ENCODE results near the gene PTK7.
A peak's percentile ranks its signal among the peaks of the same experiment; 100 is the strongest.

PTK7 gene

DNA sequence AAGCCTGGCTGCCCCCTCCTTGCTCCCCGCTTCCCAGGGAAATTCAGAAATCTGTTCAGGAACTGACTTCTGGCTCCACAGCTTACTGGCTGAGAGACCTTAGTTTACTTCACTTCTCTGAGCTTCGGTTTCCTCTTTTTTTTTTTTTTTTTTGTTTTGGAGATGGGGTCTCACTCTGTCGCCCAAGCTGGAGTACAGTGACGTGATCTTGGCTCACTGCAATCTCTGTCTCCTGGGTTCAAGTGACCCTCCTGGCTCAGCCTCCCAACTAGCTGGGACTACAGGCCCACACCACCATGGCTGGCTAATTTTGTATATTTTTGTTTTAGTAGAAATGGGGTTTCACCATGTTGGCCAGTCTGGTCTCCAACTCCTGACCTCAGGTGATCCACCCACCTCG is 14.9 kb downstream of the PTK7 start:
- Mint-ChIP-seq H3K4me3 (no peak overlapping the region), H3K9me3 (no peaks in the 10 kb centered on the region), H3K36me3 (no peaks in the 10 kb centered on the region), H3K4me1 (peaks cover 10% of the 10 kb centered on the region), H3K27ac (no peak overlapping the region), H3K27me3 (peaks cover 9% of the 10 kb centered on the region)
- ATAC-seq, result no peak

DNA sequence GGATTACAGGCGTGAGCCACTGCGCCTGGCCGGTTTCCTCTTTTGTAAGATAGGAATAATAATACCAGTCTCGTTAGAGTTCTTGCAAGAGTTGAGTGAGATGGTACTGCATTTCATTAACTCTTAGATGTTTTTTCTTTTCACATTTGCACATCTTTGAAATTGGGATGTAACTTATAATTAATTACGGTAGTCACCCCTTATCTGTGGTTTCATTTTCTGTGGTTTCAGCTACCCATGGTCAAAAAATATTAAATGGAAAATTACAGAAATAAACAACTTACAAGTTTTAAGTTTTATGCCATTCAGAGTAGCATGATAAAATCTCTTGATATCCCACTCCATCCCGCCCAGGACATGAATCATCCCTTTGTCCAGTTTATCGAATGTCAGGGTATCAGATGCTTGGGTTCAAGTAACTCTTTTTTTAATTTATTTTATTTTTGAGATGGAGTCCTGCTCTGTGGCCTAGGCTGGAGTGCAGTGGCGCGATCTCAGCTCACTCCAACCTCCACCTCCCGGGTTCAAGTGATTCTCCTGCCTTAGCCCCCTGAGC is 15.4 kb downstream of the PTK7 start:
- Mint-ChIP-seq H3K27ac (no peak overlapping the region), H3K27me3 (peaks cover 9% of the 10 kb centered on the region), H3K4me3 (no peak overlapping the region), H3K36me3 (no peaks in the 10 kb centered on the region), H3K9me3 (no peaks in the 10 kb centered on the region), H3K4me1 (peaks cover 7% of the 10 kb centered on the region)
- no peak for ATAC-seq

DNA sequence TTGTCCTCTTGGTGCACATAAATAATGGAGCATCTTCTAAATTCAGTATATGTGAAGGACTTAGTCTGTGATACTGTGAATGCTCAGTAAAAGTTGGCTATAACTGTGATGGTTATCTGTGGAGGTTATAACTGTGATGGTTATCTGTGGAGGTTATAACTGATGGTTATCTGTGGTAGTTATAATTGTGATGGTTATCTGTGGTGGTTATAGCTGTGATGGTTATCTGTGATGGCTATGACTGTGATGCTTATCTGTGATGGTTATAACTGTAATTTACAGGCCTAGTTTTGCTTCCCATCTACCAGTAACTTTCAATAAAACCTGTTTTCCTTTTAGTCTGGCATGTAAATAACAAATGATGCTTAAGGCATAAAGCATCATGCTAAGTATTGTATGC is 16.5 kb downstream of the PTK7 start:
- ATAC-seq, result no peak
- H3K27me3 Mint-ChIP-seq, result peaks cover 5% of the 10 kb centered on the region
- H3K36me3 Mint-ChIP-seq, result no peaks in the 10 kb centered on the region
- H3K4me1 Mint-ChIP-seq, result peaks cover 7% of the 10 kb centered on the region
- H3K4me3 Mint-ChIP-seq, result no peak overlapping the region
- H3K9me3 Mint-ChIP-seq, result no peaks in the 10 kb centered on the region
- H3K27ac Mint-ChIP-seq, result no peak overlapping the region

DNA sequence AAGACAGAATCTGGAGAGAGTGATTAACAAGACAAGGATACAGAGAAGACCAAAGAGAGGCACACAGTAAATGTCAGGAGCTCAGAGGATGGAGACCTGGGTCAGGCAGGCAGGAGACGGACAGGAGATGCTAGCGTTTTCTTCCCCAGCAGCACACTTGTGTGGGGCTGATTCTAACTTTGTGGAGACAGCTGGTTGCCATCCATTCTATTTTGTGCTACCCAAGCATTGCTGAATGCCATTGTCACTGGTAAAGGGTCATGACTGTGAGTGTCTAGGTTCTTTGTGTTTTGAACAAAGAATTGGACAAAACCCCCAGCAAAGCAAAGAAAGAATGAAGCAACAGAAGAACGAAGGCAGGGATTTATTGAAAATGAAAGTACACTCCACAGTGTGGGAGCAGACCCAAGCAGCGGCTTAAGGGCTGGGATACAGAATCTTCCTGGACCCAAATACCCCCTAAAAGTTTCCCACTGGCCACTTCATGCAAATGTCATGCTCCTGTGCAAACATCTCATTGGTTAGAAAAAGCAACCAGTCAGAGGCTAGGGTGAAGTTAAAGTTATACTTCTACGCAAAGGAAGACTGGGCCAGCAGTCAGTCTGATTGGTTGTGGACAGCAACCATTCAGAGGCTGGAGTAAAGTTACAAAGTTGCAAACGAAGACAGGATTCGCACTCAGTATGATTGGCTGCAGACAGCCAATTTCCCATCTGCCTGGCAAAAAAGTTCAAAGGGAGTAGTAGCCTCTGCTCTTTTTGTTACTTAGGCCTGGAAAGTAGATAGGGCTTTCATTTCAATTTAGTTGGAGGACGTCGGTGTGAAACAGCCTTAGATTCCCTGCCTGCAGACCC is 17.5 kb downstream of the PTK7 start:
- no peaks in the 10 kb centered on the region for H3K9me3 Mint-ChIP-seq
- H3K27ac Mint-ChIP-seq, result no peak overlapping the region
- no peak for ATAC-seq
- no peaks in the 10 kb centered on the region for H3K27me3 Mint-ChIP-seq
- no peak overlapping the region for H3K4me3 Mint-ChIP-seq
- H3K4me1 Mint-ChIP-seq, result peaks cover 7% of the 10 kb centered on the region
- no peaks in the 10 kb centered on the region for H3K36me3 Mint-ChIP-seq

DNA sequence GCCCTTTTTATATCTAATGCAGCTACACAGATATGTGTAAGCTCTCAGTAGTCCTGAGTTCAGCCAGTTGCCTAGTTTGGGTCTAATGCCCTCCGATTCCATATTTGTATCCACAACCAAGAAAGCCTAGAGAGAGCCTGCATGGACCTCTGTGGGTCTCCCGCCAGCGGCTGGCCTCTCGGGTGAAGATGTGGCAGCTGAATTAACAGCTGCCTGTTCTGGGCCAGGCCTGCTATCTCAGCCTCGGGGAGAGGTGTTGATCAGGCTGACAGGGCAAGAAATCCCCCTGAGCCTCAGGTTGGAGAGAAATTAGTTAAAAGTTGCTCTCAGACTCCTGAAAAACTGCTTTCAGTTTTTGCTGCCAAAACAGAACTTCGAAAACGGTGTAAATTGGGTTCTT is 19.8 kb downstream of the PTK7 start:
- no peak for ATAC-seq
- no peak overlapping the region for H3K4me3 Mint-ChIP-seq
- no peak overlapping the region for H3K27ac Mint-ChIP-seq
- H3K36me3 Mint-ChIP-seq, result no peaks in the 10 kb centered on the region
- H3K9me3 Mint-ChIP-seq, result no peaks in the 10 kb centered on the region
- H3K27me3 Mint-ChIP-seq, result no peaks in the 10 kb centered on the region
- peaks cover 7% of the 10 kb centered on the region for H3K4me1 Mint-ChIP-seq

DNA sequence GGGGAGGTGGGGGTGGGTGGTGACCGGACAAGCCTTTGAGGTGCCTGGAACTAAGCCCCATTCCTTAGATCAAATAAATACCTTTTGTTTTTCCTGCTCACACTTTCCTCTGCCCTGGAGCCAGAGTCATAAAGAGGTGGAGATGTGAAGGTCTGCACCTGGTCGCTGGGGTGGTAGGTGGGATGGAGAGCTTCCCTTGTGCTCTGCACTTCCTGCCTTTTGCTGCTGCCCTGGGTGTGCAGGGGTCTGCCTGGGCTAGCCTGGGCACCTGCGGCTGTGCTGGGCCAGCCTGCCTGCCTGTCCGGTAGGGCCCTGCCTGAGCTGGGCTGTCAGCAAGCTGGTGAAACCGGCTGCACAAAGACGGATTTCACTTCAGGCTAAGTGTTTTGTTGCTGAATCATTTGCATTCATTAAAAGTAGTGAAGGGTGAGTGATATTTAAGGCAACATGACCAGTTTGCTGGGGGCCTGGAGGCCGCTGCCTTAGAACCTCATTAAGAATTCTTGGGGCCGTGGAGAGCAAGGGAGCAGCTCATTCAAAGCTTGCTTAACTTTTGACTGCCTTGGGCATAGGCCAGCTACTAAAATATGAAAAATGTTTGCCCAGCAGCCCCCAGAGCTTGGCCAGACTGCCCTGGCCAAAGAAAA is 20.5 kb downstream of the PTK7 start:
- no peaks in the 10 kb centered on the region for H3K36me3 Mint-ChIP-seq
- peaks cover 7% of the 10 kb centered on the region for H3K4me1 Mint-ChIP-seq
- H3K9me3 Mint-ChIP-seq, result no peaks in the 10 kb centered on the region
- ATAC-seq, result no peak
- no peaks in the 10 kb centered on the region for H3K27me3 Mint-ChIP-seq
- H3K27ac Mint-ChIP-seq, result no peak overlapping the region
- no peak overlapping the region for H3K4me3 Mint-ChIP-seq

DNA sequence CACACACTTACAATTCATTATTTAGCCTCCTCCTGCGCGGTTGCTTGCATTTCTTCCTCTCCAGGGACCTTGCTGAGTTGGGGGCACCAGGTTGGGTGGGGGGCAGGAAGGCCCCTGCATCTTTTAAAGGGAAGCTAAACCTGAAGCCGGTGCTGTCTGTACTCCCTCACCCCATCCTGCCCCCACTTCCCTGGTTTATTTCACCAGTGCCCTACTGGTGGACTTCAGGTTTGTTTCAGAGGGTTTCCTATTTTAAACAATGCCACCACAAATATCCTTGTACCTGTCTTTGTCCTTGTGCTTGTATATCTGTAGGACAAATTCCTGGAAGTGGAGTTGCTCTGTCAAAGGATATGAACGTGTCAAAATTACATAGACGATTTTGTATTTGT is 21.0 kb downstream of the PTK7 start:
- Mint-ChIP-seq H3K4me1 (peaks cover 7% of the 10 kb centered on the region), H3K9me3 (no peaks in the 10 kb centered on the region), H3K27me3 (no peaks in the 10 kb centered on the region), H3K4me3 (no peak overlapping the region), H3K27ac (no peak overlapping the region), H3K36me3 (no peaks in the 10 kb centered on the region)
- no peak for ATAC-seq

DNA sequence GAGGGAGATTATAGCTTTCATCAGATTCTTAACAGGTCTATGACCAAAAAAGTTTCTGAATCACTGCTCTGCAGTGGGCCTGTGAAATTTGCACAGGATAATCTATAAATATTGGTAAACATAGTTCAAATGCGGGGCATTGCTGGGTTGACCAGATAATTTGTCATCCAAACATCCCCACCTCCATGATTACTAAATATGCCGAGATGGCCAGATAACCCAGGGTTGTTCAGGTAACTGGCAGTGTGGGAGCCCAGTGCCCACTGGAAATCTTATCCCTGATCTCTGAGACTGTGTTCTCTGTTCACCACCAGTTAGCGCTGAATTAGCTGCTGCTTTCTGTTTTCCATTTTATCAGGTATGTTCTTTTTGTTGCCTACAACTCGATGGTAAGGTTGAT is 21.4 kb downstream of the PTK7 start:
- Mint-ChIP-seq H3K4me1 (peaks cover 7% of the 10 kb centered on the region), H3K27ac (no peak overlapping the region), H3K27me3 (no peaks in the 10 kb centered on the region), H3K4me3 (no peak overlapping the region), H3K36me3 (no peaks in the 10 kb centered on the region), H3K9me3 (no peaks in the 10 kb centered on the region)
- no peak for ATAC-seq

DNA sequence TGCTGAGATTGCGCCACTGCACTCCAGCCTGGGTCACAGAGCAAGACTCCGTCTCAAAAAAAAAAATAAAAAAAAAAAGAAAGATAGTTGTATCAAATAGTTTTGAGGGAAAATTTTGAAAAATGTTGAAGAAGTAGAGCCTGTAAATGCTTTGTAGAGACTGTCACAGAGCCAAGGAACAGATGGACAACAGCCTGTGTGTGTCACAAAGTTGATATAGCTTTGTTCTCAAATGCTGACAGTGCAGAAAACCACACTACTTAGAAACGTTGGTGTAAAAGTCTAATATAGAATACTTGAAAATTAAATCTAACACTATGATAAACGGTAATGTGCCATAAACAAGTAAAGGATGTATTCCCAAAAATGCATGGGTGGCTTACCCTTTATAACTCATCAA is 25.4 kb downstream of the PTK7 start:
- H3K9me3 Mint-ChIP-seq, result no peaks in the 10 kb centered on the region
- H3K36me3 Mint-ChIP-seq, result no peaks in the 10 kb centered on the region
- no peaks in the 10 kb centered on the region for H3K4me1 Mint-ChIP-seq
- ATAC-seq, result no peak
- no peak overlapping the region for H3K4me3 Mint-ChIP-seq
- no peak overlapping the region for H3K27ac Mint-ChIP-seq
- H3K27me3 Mint-ChIP-seq, result no peaks in the 10 kb centered on the region

DNA sequence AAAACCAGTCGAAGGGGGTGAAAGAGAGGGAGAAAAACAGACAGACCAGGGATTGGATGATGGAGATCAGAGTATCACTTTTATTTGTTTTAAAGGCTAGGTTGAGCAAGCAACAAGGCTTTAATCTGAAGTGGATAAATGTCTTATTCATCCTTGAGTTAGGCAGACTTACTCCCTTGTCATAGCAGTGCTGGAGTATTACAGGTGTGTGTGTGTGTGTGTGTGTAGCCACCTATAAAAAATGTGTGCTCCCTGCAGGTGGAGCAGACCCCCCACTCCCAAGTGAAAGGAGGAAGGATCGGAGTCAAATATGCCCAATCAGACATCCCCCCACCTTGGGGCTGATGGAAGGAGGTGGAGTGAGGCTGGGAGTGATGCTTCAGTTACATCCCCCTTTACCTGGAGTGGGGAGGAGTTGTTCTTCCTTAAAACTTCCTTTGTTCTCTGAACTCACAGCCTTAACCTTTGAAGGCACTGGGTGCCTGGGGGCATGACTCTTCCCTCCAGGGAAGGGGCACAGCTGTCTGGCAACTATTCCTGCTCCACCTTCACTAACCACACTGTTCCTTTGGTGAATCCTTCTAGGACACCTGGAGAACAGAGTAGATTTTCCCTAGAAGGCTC is 27.3 kb downstream of the PTK7 start:
- Mint-ChIP-seq H3K36me3 (no peaks in the 10 kb centered on the region), H3K9me3 (no peaks in the 10 kb centered on the region), H3K4me3 (no peak overlapping the region), H3K4me1 (no peaks in the 10 kb centered on the region), H3K27me3 (no peaks in the 10 kb centered on the region), H3K27ac (no peak overlapping the region)
- no peak for ATAC-seq

DNA sequence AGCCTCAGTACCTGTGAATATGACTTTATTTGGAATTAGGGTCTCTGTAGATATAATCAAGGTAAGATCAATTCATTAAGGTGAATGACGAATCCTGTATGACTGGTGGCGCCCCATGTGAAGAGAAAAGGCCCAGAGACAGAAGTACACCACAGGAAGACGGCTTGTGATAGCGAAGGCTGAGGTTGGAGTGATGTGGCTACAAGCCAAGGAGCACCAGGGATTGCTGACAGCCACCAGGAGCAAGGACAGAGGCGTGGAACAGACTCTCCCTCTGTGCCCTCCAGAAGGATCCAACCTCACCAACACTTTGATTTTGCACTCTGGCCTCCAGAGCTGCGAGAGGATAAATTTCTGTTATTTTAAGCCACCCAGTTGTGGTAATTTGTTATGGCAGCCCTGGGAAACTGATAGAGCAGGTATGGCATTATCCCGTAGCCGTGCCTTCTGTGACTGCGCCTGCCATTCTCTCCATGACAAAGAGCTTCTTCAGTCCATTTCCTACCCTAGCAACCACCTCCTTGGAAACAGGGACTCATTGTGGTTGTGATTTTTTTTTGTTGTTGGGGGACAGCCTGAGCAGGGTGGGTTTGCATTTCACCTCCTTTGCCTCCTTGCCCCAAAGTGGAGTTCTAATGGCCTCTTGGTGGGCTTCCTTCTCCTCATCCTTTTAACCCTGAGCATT is 29.6 kb downstream of the PTK7 start:
- Mint-ChIP-seq H3K27ac (no peak overlapping the region), H3K27me3 (no peaks in the 10 kb centered on the region)

DNA sequence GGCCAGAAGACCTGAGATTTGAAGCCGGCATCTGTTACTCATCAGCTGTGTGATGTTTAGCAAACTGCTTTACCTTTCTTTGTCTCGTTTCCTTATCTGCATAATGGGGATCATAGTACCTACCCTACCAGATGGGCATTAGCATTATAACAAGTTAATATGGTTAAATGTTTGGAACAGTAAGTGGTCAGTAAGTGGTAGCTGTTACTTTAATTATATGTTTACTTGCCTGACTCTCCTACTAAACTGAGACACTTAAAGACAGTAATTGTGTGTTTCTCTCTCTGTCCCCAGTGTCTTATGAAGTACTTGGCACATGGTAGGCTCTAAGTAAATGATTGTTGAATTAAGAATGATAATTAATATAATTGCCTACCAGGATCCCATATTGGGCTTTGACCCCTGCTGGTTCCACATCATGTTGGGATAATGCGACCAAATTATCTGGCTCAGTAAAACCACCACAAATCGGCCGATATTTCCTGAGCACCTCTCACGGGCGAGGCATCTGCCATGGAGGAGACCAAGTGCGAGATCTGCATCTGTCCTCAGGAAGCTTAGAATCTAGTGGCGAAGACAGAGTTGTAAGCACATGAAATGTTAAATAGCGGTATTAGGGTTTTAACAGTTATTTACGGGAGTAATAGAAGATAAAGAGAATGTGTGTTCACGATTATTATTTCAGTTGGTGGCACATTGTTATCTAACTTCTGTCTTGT is 31.4 kb downstream of the PTK7 start:
- Mint-ChIP-seq H3K4me1 (no peaks in the 10 kb centered on the region), H3K9me3 (no peaks in the 10 kb centered on the region), H3K36me3 (no peaks in the 10 kb centered on the region), H3K27ac (no peak overlapping the region), H3K4me3 (no peak overlapping the region), H3K27me3 (no peaks in the 10 kb centered on the region)
- ATAC-seq, result no peak

More for the DNA sequence above, 29.6 kb downstream of the PTK7 start:
- Mint-ChIP-seq H3K4me1 (no peaks in the 10 kb centered on the region), H3K4me3 (no peak overlapping the region), H3K9me3 (no peaks in the 10 kb centered on the region), H3K36me3 (no peaks in the 10 kb centered on the region)
- ATAC-seq, result no peak

DNA sequence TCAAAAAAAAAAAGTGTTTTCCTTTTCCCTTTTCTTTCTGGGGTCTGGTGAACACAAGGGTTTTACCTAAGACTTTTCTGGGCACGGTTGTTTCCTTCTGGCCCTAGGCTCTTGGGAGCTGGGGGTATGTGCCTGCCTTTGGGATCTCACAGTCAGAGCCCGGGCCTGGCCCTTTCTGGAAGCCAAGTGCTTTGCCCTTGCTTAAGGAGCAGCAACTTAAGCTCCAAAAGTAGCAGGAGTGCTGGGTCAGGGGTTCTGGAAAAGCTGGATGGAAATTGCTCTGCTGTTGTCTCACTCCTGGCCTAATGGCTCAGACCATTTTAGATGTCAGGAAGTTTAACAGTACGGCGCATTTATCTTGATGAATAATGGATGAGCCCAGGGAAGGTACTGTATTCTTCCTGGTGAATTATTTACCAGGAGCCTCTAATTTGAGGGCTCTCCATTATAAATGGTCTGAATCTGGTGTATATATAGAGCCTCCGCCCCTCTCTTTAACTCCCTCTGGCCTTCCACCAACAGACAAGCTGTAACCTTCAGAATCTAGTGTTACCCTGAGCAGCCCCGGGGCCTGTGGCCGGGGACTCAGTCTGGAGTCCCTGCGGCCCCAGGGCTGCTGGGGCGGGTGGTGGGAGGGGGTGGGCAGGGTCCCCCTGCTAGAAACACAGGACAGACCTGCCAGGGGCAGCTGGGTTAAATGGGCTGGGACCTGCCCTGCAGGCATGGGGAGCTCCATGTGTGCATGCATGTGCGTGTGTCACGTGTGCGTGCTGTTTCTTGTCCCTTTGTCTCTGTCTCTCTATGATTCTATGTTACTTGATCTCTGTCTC is 37.5 kb downstream of the PTK7 start:
- Mint-ChIP-seq H3K27me3 (no peaks in the 10 kb centered on the region), H3K36me3 (no peaks in the 10 kb centered on the region), H3K4me3 (no peak overlapping the region), H3K4me1 (no peaks in the 10 kb centered on the region), H3K27ac (no peak overlapping the region), H3K9me3 (no peaks in the 10 kb centered on the region)
- ATAC-seq, result peak; percentile 20

DNA sequence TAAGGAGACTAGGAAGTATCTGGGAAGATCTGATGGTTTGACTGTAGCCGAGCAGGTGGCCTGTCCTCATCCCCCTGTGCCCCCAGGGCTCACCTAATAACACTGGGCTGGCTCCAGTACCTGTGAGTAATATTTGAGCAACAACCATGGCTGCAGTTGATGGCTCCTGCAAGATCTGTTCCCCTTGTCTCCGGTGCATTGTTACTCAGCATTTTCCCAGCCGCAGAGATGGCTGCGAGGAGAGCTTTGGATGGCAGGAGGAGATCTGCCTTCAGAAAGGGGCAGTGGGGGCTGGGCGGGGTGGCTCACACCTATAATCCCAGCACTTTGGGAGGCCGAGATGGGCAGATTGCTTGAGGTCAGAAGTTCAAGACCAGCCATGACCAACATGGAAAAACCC is 39.3 kb downstream of the PTK7 start:
- Mint-ChIP-seq H3K27ac (no peak overlapping the region), H3K27me3 (peaks cover 13% of the 10 kb centered on the region), H3K36me3 (no peaks in the 10 kb centered on the region), H3K4me3 (no peak overlapping the region), H3K4me1 (no peaks in the 10 kb centered on the region), H3K9me3 (no peaks in the 10 kb centered on the region)
- ATAC-seq, result no peak
